Activated CD8-positive, alpha-beta memory T cell treated with anti-CD3 and anti-CD28 coated beads, Interleukin-2, amount 50 U/mL, for 24 hours (primary cell): ENCODE measurements around the gene PTPRK.

Source experiments
- DNase-seq: peaks from one replicate; pipeline ENCODE4 v3.0.0-alpha.2; 2020; ENCODE audit errors: extremely low read depth

Gene PTPRK

DNA sequence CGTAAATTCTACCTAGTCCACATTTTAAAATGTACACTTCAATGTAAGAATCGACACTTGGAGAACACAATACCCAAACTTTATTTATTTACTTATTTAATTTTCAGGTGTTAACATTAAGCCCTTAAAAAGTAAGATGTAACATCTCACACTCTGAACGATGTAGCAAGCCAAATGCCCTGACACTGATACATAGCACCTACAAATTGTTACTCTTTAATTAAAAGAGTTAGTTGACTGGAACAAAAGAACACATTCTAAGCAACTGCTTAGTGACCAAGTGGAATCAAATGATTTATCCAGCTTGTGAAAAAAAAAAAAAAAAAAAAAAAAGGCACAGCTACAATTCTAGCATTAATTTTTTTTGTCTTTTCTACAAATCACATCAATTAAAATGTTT is 327.4 kb downstream of the PTPRK start:
- DNase-seq = no peak

DNA sequence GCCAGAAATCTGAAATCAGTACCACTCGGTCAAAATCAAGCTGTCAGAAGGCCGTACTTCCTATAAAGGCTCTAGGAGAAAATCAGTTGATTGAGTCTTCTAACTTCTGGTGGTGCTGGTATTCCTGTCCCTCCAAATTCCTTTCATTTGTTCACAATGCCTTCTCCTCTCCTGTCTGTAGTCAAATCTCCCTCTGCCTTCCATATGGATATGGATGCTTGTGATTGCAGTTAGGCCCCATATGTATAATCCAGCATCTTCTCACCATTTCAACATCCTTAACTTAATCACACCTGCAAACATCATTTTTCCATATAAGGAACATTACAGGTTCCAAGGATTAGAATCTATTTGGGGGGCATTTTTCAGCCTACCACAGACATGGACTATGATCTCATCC is 331.7 kb downstream of the PTPRK start:
- no peak for DNase-seq

DNA sequence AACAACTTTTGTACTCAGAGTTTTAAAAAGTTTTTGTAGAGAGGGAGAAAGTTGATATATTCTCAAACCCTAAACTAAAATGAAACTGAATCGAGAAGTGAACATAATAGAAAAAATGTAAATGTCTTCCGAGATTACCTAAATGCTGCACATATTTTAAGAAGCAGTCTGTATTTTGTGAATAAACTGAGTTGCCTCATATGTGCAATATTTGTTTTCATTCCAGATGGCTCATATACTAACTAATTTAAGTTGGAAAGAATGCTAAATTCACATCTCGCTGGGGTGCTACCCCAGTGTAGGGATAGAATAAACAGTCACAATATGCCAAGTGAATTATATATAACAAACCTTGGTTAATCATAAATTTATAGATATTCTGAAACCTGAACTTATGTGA is 333.7 kb downstream of the PTPRK start:
- DNase-seq = no peak

DNA sequence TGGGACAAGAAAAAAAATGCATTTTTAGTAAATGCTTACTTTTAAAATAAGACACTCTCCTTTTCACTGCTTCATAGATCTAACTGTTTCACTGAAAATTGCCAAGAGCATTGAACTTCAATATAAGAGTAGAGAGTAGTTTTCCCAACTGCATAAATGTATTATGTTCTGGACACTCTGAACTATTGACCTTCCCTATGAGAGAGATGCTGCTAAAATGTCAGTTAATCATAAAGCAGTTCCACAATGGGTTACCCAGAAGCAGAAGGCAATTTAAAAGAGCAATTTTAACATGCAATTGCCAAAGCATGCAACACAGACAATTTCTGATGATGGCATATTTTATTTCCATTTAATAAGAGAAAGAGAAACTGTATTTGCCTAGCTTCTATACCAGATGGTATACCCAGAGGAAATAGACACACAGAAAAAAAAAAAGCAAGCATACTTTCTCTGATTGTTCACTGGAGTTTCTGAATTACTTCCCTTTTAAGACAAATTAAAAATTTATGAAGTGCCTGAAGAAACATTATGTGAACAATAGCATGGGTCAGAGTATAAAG is 340.4 kb downstream of the PTPRK start:
- DNase-seq = no peak

DNA sequence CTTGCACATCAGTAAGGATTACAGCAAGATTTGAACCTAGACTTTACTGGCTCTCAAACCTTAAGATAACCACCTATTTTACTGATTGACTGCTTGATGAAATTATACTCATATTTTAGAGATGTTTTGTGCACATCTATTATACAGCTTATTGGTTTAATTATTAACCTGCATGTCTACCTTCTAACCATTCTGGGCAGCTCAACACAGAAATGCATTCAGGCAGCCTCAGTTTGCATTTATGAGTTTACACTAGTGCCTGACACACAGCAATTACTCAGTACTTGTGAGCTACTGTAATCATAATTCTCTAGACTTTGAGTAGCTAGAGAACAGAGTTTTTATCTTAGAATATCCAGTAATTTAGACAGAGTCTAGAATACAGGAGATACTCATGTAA is 345.7 kb downstream of the PTPRK start:
- DNase-seq = no peak

DNA sequence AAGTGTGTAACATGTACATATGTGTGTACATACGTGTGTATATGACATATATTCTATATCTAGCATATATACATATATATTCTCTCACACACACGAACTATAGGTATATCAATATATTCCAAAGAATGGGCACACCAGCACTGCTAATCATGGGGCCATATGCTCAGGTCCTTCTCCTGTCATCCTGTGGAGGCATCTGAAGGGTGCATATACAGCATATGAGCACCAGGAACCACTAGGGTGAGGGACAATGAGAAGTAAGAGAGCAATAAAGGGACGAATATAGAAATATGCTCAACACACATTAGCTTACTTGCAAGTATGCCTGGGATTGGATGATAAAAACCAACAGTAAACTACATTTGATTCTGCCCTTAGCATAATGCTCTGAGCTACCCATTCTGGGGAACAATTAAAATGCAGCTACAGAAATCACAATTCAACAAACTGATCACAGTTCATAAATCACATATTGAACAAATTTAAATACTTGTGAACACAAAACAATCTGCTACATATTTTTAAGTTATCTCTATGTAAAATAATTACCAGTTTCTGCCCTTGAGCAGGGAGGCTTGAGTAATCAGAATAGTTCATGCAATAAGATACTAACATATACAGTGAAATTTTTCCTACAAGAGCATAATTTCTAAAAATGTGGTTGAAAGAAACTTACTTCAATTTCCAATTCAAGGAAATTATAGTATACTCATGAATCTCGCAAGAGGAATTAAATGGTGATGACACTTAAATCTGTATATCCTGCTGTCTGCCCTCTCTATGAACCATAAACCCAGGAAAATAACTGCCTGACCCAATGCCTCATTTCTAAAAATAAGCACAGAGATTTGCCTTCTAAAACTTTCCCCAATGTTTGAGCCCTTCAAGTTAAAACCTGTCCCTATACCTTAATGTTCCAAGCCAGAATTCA is 347.4 kb downstream of the PTPRK start:
- DNase-seq = no peak

DNA sequence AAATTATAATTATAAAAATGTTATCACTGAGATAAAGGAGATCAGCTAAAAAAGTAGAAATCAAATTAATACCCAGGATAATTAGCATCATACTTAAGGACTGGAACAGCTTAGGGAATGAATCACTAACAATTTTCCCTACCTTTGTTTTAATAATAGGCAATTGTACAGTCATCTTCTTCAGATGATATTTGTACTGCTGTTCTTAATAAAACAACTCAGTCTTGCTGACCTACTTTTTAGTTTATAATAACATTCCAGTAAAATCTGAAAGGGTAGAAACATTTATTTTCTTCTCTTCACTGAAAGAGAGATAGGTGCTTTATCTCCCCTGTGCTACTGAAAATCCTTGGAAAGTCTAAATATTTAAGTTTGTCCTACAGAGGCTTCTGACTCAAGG is 348.3 kb downstream of the PTPRK start:
- DNase-seq = no peak

DNA sequence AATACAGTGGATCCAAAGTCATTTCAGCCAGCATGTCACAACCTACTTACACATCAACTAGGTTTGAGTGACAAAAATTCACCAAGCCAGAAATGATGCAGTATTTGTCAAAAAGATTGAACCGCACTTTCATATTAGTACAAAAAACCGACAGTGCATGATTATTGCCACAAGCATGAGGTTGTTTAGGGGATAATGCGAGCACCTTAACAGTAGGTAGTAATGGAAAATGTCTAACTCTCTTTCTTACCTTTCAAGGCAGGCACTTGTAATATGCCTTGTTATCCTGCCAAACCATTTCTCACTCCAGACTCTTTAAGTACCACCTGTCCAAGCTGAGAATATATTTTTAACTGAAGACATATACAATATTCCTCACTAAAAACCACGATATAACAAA is 349.2 kb downstream of the PTPRK start:
- DNase-seq = no peak

DNA sequence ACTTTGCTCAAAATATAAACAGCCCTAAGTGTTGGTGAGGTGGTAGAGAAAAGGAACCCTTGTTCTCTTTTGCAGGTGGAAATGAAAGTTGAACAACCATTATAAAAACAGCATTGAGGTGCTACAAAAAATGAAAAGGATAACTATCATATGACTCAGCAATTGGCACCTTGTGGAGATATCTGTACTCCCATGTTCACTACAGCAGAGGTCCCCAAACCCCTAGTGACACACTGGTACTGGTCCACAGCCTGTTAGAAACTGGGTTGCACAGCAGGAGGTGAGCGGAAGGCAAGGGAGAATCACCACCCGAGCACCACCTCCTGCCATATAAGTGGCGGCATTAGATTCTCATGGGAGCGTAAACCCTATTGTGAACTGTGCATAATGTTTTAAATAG is 352.2 kb downstream of the PTPRK start:
- no peak for DNase-seq

DNA sequence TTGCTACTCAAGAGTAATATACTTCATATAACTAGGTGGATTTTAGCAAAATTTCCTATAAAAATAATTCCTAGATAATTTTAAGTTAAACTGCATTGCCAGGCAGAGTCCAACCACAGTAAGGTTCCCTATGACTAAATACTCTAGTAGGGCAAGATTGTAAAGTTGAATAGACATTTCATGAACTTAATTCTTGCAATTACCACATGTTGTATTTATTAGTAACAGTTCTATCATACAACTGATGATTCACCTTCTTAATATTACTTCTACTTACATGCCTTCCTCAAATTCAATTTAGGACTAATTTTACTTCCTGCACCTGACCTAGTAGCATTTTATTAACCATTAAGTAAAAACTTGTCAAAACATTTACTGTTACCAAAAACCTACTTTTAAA is 352.8 kb downstream of the PTPRK start:
- DNase-seq = no peak

DNA sequence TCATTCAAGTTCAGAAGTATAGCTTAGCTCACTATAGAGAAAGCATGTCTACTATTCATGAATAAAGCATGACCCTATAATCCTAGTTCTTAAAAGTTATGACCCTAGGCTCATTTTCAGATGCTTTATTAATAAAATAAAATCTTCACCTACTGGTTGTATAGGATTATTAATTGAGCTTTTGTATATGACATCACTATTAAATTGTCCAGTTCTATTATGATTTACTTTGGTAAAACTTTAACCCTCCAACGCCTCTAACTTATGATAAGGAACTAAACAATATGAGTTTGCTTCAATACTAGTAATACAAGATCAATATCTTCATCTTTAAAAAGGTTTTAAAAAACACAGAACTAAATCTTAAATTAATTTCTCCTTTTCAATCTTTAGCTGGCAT is 356.1 kb downstream of the PTPRK start:
- DNase-seq = no peak

DNA sequence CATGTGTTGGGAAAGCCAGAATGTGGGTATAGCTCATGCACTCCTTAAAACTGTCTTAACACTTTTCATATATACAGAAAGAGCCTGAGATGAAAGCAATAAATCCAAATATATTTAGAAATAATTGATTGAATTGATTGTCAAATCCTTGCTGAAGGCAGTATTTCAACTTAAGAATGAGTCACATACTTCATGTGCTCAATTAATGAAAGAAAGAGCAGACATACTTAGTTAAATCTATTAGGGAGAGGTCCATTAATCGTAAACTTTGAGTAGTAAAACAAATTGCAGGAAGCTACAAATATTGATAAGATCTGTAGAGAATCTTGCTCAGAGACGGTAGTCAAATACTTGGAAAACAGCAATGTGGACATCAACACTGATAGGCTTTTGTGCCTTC is 358.0 kb downstream of the PTPRK start:
- no peak for DNase-seq

DNA sequence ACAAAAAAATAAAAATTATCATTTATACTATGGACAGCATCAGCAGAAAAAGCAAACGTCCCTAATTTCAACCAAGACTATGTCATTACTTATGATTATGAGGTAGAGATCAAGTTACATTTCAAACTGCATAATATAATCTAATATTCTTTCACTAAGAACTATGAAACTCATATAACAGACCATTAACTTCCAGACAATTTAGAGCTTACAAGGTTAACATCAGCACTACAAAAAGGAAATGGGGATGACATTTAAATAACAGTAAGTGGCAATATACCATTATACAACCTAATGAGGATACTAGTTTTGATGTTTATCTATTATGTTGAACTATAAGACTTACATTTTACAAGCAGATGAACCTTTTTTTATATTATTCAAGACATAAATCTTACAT is 358.6 kb downstream of the PTPRK start:
- DNase-seq = no peak

DNA sequence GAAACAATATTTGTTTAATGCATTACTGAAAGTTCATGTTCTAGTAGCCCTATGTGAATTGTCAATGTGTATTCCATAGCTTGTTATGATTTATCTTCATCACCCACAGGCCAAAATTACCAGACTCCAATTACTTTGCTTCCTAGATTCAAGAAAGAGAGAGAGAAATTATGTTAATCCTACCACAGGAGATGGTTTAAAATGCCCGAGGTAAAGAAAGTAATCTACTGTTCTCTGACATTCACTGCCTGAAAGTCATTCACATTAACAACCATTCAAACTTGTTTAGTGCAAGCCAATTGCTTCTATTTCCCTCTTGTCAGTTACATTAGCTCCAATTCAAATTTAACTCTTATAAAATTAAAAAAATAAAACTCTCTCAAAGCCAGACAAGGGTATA is 359.1 kb downstream of the PTPRK start:
- no peak for DNase-seq

DNA sequence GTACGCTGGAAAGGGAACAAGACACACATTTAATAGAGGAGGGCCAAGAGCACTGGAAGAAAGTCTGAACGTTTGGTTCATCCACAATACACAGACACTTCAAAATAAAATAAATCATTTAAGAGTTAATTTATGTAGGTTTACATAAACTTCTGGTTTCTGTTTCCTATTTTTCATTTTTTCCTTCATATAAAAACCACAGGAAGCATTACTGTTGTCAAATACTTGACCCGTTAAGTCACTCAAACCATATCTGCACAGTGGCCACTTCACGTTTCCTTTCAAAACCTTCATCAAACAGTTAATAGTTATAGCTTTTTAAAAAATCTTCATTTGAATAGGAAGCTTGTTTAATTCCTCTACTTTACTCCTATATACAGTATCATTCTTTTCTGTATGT is 361.9 kb downstream of the PTPRK start:
- no peak for DNase-seq

DNA sequence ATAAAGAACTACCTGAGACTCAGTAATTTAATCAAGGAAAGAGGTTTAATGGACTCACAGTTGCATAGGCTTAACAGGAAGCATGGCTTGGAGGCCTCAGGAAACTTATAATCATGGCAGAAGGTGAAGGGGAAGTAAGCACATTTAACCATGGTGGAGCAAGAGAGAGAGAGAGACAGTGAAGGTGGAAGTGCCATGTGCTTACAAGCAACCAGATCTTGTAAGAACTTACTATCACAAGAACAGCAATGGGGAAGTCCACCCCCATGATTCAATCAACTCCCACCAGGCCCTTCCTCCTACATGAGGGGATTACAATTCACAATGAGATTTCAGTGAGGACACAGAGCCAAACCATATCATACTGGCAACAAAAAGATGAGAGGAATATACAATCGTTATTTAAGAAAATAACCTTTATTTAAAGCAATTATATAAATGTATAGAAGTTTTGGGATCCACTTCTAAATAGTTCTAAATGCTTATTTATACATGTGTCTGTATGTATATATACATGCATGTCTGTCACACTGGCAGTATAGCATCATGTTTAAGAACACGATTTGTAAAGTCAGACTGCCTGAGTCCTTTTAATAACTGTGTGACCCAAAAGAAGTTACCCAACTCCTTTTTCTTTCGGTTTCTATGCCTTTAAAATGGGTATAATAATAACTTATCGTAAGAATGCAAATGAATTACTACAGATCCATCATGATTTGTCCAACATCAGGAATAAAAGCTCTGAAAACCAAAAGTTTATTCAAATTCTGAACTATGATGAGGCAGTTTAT is 363.9 kb downstream of the PTPRK start:
- no peak for DNase-seq

DNA sequence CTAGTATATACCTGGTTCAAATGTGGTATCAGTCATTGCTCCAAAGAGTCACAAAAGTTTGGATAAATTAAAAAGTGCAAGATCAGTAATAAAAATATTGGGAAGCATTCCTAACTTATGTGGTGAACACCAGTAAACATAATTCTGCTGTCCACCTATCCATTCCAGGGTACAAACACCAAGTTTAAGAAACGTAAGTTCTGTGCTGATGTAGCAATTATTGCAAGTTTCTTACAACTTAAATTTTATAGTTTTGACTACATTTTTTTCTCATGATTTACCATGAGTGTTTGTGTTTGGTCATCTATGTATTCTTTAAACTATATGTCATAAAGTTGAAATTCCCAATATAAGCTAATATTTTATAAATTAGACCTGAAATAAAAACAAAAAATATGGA is 364.6 kb downstream of the PTPRK start:
- no peak for DNase-seq

DNA sequence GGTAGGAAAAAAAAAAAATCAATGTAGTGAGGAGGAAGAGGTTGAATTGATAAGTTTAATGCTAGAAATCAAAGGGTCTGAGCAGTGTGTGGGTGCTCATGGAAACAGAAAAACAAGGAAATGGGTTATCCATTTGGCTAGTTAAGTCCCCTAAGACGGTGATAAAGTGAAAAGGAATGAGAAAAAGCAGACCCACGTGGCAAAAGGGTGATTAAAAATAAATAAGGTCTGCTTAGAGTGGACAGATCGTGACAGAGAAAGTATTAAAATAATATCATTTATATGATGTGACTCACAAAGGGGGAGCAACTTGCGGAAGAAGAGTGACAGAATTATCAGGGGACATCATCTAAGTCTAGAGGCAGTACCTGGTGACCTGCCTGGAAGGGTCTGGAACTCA is 367.8 kb downstream of the PTPRK start:
- DNase-seq = no peak

DNA sequence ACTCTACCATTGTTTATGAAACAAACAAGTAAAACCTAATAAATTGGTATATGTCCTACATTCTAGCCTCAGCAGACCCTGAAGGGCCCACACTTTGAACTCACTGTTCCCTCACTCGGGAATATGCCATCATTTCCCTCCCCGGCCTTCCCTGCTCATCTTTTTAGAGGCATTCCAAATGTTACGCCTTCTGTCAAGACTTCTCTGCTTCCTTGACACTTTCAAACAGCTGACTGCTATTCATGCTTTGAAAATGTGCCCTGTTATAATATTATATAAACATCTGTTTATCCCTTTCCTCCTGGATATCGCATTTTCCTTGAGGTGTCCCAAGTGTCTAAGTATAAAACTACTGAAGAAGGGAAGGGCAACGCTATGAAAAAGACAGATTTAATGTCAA is 370.0 kb downstream of the PTPRK start:
- no peak for DNase-seq

DNA sequence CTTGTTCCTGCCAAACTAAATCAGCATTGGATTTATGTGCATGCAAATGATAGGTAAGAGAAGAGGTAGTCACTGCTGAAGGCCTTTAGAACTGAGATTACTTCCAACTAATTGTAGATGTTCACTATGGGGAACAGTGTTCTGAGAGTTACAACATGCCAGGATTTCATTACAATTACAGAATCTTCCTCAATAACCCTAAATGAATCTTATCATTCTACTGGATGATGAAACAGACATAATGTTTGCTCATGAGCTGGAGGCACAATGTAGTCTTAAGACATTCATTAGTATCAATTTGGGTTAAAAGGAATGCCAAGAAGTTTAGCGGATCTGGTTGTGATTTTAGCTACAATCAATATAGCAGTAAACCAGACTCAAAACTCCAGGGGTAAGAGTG is 370.6 kb downstream of the PTPRK start:
- DNase-seq = no peak

DNA sequence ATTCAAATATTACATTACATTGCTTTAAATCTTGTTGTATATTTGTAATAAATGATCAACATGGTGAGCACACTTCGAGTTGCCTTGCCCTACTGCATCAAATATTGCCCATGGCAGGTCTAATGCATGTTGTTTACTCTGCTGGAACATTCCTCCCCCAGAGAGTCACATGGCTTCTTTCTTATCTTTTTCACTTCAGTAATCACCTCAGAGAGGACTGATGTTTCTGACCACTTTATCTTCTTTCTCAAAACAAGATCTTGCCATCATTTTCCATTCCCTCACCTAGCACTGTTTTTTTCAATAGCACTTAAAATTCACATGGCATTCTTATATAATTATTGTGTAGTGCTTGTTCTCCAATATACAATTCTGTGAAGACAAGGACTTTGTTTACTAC is 376.1 kb downstream of the PTPRK start:
- DNase-seq = no peak

DNA sequence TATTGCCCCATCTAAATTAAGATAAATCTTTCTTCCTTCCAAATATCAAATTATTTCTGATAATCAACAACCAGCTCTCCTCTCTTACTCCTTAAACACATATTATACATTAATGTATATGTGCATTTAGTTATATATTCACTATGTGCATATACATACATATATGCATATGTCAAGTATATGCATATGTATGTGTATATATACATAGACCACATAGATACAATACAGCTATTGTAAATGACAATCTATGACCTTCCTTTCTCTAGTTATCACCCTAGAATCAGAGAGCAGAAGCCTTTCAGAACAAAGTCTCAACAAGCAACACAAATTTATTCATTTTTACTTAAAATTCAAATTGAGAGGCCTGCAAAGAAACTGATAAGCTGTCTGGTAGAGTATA is 378.5 kb downstream of the PTPRK start:
- no peak for DNase-seq

DNA sequence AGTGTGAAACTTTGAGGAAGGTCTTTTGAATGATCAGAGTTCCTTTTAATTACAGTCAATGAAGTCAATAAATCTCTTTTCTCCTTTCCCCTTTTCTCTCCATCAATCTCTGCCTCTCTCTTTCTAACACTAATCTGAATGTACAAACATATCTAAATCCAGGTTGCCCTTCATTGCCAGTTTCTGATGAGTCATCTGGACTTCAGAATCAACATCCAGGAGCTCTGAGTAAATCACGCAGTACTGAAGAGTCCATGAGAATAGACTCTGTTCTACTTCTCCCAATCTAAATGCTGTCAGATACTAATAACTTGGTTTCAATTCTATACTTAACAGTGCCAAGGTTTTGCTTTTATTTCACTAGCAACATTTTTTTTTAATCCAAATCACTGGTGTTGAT is 380.9 kb downstream of the PTPRK start:
- DNase-seq = no peak
